Measurements from ENCODE around the gene PARVA.

Gene PARVA, protein sequence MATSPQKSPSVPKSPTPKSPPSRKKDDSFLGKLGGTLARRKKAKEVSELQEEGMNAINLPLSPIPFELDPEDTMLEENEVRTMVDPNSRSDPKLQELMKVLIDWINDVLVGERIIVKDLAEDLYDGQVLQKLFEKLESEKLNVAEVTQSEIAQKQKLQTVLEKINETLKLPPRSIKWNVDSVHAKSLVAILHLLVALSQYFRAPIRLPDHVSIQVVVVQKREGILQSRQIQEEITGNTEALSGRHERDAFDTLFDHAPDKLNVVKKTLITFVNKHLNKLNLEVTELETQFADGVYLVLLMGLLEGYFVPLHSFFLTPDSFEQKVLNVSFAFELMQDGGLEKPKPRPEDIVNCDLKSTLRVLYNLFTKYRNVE

DNA sequence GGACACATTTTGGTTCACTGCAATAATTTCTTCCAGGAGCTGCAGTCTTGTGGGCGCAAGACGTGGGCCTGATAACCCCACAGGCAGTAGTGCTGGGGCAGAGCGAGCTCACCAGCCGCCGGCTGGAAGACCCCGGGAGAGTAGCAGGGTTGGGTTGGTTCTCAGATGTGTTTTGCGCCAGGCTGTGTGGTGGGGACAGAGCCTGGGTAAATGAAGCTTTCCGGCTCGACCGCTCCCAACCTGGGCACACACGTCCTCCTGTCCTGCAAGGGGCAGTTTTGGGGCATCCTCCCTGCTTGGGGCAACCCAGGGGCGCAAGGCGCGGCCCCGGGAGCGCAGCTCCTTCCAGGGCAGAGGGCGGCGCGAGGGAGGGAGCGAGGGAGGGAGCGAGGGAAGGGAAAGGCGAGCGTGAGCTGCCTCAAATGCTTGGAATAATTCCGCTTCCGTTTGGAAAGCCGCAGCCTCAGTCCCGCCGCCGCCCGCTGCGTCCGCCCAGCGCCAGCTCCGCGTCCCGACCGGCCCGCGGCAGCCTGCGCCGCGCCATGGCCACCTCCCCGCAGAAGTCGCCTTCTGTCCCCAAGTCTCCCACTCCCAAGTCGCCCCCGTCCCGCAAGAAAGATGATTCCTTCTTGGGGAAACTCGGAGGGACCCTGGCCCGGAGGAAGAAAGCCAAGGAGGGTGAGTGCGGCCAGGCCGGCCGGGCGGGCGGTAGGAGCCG lies at the start of gene PARVA:
Gene PARVA (plus strand): TSS at position 466 of the 718 bp plus-strand sequence. CDS start 77 bp downstream, at position 543.
- TF ChIP-seq, protein P1, sequence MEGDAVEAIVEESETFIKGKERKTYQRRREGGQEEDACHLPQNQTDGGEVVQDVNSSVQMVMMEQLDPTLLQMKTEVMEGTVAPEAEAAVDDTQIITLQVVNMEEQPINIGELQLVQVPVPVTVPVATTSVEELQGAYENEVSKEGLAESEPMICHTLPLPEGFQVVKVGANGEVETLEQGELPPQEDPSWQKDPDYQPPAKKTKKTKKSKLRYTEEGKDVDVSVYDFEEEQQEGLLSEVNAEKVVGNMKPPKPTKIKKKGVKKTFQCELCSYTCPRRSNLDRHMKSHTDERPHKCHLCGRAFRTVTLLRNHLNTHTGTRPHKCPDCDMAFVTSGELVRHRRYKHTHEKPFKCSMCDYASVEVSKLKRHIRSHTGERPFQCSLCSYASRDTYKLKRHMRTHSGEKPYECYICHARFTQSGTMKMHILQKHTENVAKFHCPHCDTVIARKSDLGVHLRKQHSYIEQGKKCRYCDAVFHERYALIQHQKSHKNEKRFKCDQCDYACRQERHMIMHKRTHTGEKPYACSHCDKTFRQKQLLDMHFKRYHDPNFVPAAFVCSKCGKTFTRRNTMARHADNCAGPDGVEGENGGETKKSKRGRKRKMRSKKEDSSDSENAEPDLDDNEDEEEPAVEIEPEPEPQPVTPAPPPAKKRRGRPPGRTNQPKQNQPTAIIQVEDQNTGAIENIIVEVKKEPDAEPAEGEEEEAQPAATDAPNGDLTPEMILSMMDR (IDR thresholded peaks at IDR 0.05; ENCODE audit: low read depth, low read length, missing control alignments) = no peak
- H3K27me3 ChIP-seq (replicated peaks) = no peaks in the 10 kb centered on the region
- peak within 1 kb of the TSS; percentile 97 for H3K27ac ChIP-seq
- peak; percentile 57 for DNase-seq
- H3K4me3 ChIP-seq (ENCODE audit: low read depth, low read length) = peak within 1 kb of the TSS; percentile 80
- no peaks in the 10 kb centered on the region for H3K36me3 ChIP-seq (replicated peaks)
- in situ Hi-C loops (cut with HindIII; ENCODE audit: low pct_ligation_motif_present, low sequenced_read_pairs) = no loop called here

DNA sequence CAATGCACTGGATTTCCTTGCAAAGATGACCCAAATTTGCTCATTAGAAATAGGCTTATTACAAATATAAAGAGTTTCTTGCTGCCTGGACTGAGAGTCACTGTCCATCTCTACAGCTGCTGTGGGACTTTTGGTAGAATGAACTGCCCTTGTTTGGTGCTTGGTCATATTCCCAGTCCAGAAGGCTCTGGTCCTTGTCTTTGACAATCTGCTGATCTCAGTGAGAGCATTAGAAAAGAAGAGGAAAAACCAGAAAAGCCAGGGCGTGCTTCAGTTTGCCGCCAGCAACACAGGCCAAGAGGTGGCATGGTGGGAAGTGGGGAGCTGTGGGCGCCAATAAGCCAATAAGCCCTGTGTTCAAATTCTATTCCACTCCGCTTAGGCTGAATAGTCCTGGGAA lies 48.2 kb upstream of the PARVA start:
- DNase-seq = no peak
- in situ Hi-C loops (cut with HindIII; ENCODE audit: low pct_ligation_motif_present, low sequenced_read_pairs) = no loop called here
- TF ChIP-seq, protein P1 (IDR thresholded peaks at IDR 0.05; ENCODE audit: low read depth, low read length, missing control alignments) = no peak
- Histone ChIP-seq H3K27ac (no peak overlapping the region), H3K36me3 (replicated peaks) (peaks cover 5% of the 10 kb centered on the region), H3K4me3 (ENCODE audit: low read depth, low read length) (no peak overlapping the region), H3K27me3 (replicated peaks) (no peaks in the 10 kb centered on the region)

DNA sequence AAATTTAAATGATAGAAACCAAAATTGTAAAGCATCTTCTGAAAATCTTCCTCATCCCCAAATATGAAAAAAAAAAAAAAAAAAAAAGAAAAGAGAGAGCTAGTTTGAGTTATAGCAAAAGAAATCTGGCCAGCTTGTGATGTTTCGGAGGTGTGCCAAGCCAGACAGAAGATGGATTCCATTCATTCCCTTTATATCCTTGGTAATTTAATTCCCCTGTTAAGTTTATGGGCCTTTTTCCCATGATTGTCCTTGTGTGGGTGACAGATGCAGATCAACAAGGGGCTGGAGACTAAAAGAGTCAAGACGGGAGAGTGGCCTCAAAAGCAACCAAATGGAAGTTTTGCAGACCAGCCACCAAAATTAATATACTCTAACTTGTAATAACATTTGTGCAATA lies 47.6 kb upstream of the PARVA start:
- DNase-seq = no peak
- Histone ChIP-seq H3K4me3 (ENCODE audit: low read depth, low read length) (no peak overlapping the region), H3K27me3 (replicated peaks) (no peaks in the 10 kb centered on the region), H3K27ac (no peak overlapping the region), H3K36me3 (replicated peaks) (peaks cover 5% of the 10 kb centered on the region)
- in situ Hi-C loops (cut with HindIII; ENCODE audit: low pct_ligation_motif_present, low sequenced_read_pairs) = no loop called here
- TF ChIP-seq, protein P1 (IDR thresholded peaks at IDR 0.05; ENCODE audit: low read depth, low read length, missing control alignments) = no peak

DNA sequence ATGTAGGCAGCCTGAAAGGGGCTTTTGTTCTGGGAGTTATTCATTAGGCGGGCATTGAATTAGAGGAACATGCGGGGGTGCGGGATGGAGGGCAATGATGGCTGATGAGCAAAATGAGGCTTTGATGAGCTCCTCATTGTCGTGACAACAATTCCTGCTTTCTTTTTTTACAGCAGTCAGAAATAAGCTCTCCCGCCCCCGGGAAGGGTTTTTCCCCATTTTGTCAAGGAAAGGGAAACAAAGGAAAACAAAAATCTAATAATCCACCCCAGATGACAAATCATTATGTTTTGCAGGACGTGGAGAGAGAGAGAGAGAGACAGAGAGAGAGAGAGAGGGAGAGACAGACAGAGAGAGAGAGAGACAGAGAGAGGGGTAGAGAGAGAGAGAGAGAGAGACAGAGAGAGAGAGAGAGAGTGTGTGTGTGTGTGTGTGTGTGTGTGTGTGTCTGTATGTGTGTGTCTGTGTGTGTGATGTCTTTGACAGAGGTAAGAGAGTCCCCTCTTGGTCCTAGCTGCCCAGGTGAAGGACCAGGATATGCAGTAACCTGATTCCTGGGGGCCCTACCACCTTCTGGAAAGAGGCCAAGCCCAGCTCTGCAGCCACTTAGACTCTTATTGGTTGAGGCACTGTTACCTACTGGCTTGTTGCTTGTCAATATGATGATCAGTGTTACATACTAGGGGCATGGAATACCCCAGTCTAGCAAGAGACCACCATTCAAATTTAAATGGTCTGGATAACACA lies 46.7 kb upstream of the PARVA start:
- Histone ChIP-seq H3K36me3 (replicated peaks) (peaks cover 5% of the 10 kb centered on the region), H3K27me3 (replicated peaks) (no peaks in the 10 kb centered on the region), H3K4me3 (ENCODE audit: low read depth, low read length) (no peak overlapping the region), H3K27ac (no peak overlapping the region)
- TF ChIP-seq, protein P1 (IDR thresholded peaks at IDR 0.05; ENCODE audit: low read depth, low read length, missing control alignments) = no peak
- in situ Hi-C loops (cut with HindIII; ENCODE audit: low pct_ligation_motif_present, low sequenced_read_pairs) = no loop called here
- DNase-seq = peak; percentile 3

DNA sequence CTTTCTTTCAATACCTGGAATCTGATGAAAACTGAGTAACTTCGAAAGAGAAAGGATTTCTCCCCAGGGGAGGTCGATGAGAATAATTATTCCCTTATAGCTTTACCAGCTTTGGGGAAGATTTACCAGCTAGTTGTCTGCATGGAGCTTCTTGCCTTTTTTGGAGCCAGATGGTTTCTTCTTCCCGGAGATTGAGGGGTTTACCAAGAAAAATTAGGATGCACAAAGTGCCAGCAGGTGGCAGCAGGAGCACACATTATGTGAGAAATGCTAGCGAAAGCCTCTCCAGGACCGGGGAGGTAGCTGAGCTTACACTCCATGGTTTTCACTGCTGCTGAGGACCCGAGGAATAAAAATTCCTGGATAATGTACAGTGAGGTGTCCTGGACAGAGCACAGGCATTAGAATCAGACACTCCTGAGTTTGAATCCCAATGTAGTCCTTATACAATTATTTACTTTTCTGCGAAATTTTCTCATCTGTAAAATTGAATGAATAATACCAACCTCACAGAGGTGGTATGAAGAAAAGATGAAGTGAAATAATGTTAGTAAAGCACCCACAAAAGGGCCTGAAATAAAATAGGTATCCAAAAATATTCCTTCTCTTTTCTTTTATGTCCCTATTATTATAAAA lies 46.0 kb upstream of the PARVA start:
- H3K4me3 ChIP-seq (ENCODE audit: low read depth, low read length) = no peak overlapping the region
- TF ChIP-seq, protein P1 (IDR thresholded peaks at IDR 0.05; ENCODE audit: low read depth, low read length, missing control alignments) = peak; percentile 83
- DNase-seq = peak; percentile 82
- H3K27me3 ChIP-seq (replicated peaks) = no peaks in the 10 kb centered on the region
- H3K36me3 ChIP-seq (replicated peaks) = peaks cover 5% of the 10 kb centered on the region
- in situ Hi-C loops (cut with HindIII; ENCODE audit: low pct_ligation_motif_present, low sequenced_read_pairs) = no loop called here
- no peak overlapping the region for H3K27ac ChIP-seq

All from brain microvascular endothelial cell (primary cell).